ENCODE measurements around the gene PRKCQ. TPM values are rescaled to one million over a fixed set of nuclear protein-coding genes. Genes with fewer than 3 reads are reported as not detected.

The PRKCQ gene
- total RNA-seq, 1 experiment from 2014 or later: 12.1 TPM

- H3K9ac ChIP-seq (ENCODE audit: extremely low read depth, insufficient read length, low read length): no peak overlapping the region
- no peak overlapping the region for H3K4me3 Mint-ChIP-seq
- H4K8ac ChIP-seq (replicated peaks; ENCODE audit: insufficient read length, low read depth, low read length): no peak overlapping the region
- no peak overlapping the region for H2BK12ac ChIP-seq (ENCODE audit: insufficient read length, low read depth, low read length)
- H3K27ac ChIP-seq (ENCODE audit: insufficient read length, low read depth, low read length): no peak overlapping the region
- H4K20me1 ChIP-seq (ENCODE audit: control insufficient read depth, insufficient read depth, insufficient read length): no peaks in the 10 kb centered on the region
- peaks cover 3% of the 10 kb centered on the region; the same call in 1 of the 2 replicates for H3K4me1 ChIP-seq (ENCODE audit: insufficient read depth, low read length)
- H2BK15ac ChIP-seq (ENCODE audit: low read depth, low read length): no peak overlapping the region
- H3K4ac ChIP-seq (ENCODE audit: low read depth, low read length): no peak overlapping the region
- no peak overlapping the region for H3K56ac ChIP-seq (ENCODE audit: insufficient read length, low read depth, low read length)
- no peaks in the 10 kb centered on the region for H3K23me2 ChIP-seq (ENCODE audit: insufficient read length, low read depth, low read length, poor library complexity, severe bottlenecking)
- H3K9me3 ChIP-seq (ENCODE audit: control insufficient read depth, low read depth, low read length): no peaks in the 10 kb centered on the region
- H3T11ph ChIP-seq (ENCODE audit: low read length): no peak overlapping the region
- no peak overlapping the region for H3K27ac Mint-ChIP-seq
- H4K5ac ChIP-seq (ENCODE audit: insufficient read length, low read depth, low read length): no peak overlapping the region
- no peaks in the 10 kb centered on the region for H3K9me3 Mint-ChIP-seq
- peaks cover 7% of the 10 kb centered on the region; the same call in 1 of the 2 replicates for H3K79me2 ChIP-seq (ENCODE audit: insufficient read depth, low read length)
- no peak overlapping the region for H2AFZ ChIP-seq (ENCODE audit: low read length)
- no peak overlapping the region for H3K14ac ChIP-seq (ENCODE audit: insufficient read depth, low read length)
- H3K27me3 ChIP-seq (ENCODE audit: insufficient read depth, low read length): no peaks in the 10 kb centered on the region; the same call in 1 of the 2 replicates
- no peak overlapping the region for H2AK5ac ChIP-seq (ENCODE audit: insufficient read length, low read length)
- no peak overlapping the region for H2BK5ac ChIP-seq (ENCODE audit: insufficient read length, low read length)
- H3K79me1 ChIP-seq (ENCODE audit: insufficient read depth, low read depth, low read length, poor library complexity, severe bottlenecking): peaks cover 5% of the 10 kb centered on the region
- TF ChIP-seq, protein P1, sequence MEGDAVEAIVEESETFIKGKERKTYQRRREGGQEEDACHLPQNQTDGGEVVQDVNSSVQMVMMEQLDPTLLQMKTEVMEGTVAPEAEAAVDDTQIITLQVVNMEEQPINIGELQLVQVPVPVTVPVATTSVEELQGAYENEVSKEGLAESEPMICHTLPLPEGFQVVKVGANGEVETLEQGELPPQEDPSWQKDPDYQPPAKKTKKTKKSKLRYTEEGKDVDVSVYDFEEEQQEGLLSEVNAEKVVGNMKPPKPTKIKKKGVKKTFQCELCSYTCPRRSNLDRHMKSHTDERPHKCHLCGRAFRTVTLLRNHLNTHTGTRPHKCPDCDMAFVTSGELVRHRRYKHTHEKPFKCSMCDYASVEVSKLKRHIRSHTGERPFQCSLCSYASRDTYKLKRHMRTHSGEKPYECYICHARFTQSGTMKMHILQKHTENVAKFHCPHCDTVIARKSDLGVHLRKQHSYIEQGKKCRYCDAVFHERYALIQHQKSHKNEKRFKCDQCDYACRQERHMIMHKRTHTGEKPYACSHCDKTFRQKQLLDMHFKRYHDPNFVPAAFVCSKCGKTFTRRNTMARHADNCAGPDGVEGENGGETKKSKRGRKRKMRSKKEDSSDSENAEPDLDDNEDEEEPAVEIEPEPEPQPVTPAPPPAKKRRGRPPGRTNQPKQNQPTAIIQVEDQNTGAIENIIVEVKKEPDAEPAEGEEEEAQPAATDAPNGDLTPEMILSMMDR (conservative IDR thresholded peaks at IDR 0.05): no peak
- H3K27me3 Mint-ChIP-seq (ENCODE audit: low read depth): no peaks in the 10 kb centered on the region
- H2BK20ac ChIP-seq (ENCODE audit: low read depth, low read length, poor library complexity, severe bottlenecking): no peak overlapping the region
- no peak overlapping the region for H4K91ac ChIP-seq (ENCODE audit: insufficient read length, low read depth, low read length)
- H3K36me3 Mint-ChIP-seq (ENCODE audit: insufficient read depth in 1 of 3, low read depth in 3 of 3): no peaks in the 10 kb centered on the region; a peak in 1 of 7 replicates
- H3K4me2 ChIP-seq (ENCODE audit: insufficient read depth, insufficient read length, low read length): no peak overlapping the region
- no peak for DNase-seq
- peaks cover 27 to 39% of the 10 kb centered on the region in 2 experiments for H3K4me1 Mint-ChIP-seq
- H3K18ac ChIP-seq (ENCODE audit: insufficient read length, low read depth, low read length): no peak overlapping the region
- H3K23ac ChIP-seq (ENCODE audit: insufficient read length, low read depth, low read length): no peak overlapping the region
- WGBS (ENCODE audit: extremely low coverage, insufficient read length, low lambda C conversion rate): no CpG with 5 or more reads among the region's 5 CpGs
- no peak overlapping the region for H2BK120ac ChIP-seq (ENCODE audit: low read depth, low read length, poor library complexity, severe bottlenecking)
These were observed 12.8 kb downstream of the PRKCQ start for GRCh38 chr10:6567203-6567703.
